ENCODE data around the gene CDA. TPM values are rescaled to one million over a fixed set of nuclear protein-coding genes. Genes with fewer than 3 reads are reported as not detected.

The CDA gene
- total and polyA plus RNA-seq, 2 donors (not counting 3 experiments of a cell fraction or from before 2014, with no cell fraction given) = 0.35 to 1.9 TPM

GRCh38 chr1:20571427-20571826, 17.5 kb upstream of the CDA start:
- Histone ChIP-seq H3K9ac (replicated peaks; ENCODE audit: extremely low read depth, insufficient read depth, low read length) (no peak overlapping the region), H2AFZ (ENCODE audit: low read depth, low read length) (no peak overlapping the region), H3K36me3 (ENCODE audit: control insufficient read depth in 2 of 2, extremely low read depth in 1 of 2, insufficient read depth in 2 of 2, low read length in 2 of 2) (no peaks in the 10 kb centered on the region), H3K9me3 (replicated peaks; ENCODE audit: control insufficient read depth, insufficient read depth, low read length) (no peaks in the 10 kb centered on the region), H3K79me2 (ENCODE audit: control insufficient read depth, insufficient read depth, low read length) (no peaks in the 10 kb centered on the region), H3K27me3 (ENCODE audit: control insufficient read depth in 2 of 2, insufficient read depth in 2 of 2, low read length in 2 of 2) (peaks cover 5 to 6% of the 10 kb centered on the region in 2 experiments), H3K27ac (ENCODE audit: insufficient read depth, low read depth, low read length) (no peak overlapping the region), H3K4me3 (replicated peaks in 1 of 3; ENCODE audit: insufficient read depth in 1 of 3, low read depth in 1 of 3, low read length in 3 of 3) (no peak overlapping the region), H3K4me2 (ENCODE audit: insufficient read depth, low read length) (no peak overlapping the region), H4K20me1 (replicated peaks; ENCODE audit: control insufficient read depth, extremely low read depth, insufficient read depth, low read length) (no peaks in the 10 kb centered on the region), H3K4me1 (ENCODE audit: control insufficient read depth, extremely low read depth, insufficient read depth, low read length) (no peaks in the 10 kb centered on the region), H3K9me1 (replicated peaks; ENCODE audit: control insufficient read depth, extremely low read depth, insufficient read depth, low read length) (no peaks in the 10 kb centered on the region)
- no TSS peak for BruUV-seq (replicated peaks)
- ChIA-PET POLR2A (no interaction called here), CTCF (interaction anchor here (0.6 to 1.9 kb wide), 2 partner anchors 62 to 1276 kb away, joined by 3 to 4 read pairs; no protein-coding TSS in a partner anchor)
- intact Hi-C loops (cut with micrococcal nuclease) (no loop called here), dilution Hi-C loops (cut with MboI; ENCODE audit: extremely low pct_ligation_motif_present, low sequenced_read_pairs) (no loop called here)
- DNase-seq (ENCODE audit: low read depth, low spot score) (no peak), FAIRE-seq (no peak)
- no peak for TF ChIP-seq JUN (IDR thresholded peaks at IDR 0.05; ENCODE audit: borderline replicate concordance, insufficient read depth, insufficient read length, low read depth)
- TF ChIP-seq MAX (IDR thresholded peaks at IDR 0.05; ENCODE audit: insufficient read depth, insufficient read length) = no peak
- no peak for TF ChIP-seq GATA2 (IDR thresholded peaks at IDR 0.05; ENCODE audit: insufficient read depth, insufficient read length, low read depth, low read length)
- no peak for TF ChIP-seq POLR2A (IDR thresholded peaks at IDR 0.05; ENCODE audit: low read depth, low read length)
- no peak for TF ChIP-seq MYC (IDR thresholded peaks at IDR 0.05; ENCODE audit: low read depth, low read length)
- TF ChIP-seq POLR2AphosphoS5 (IDR thresholded peaks at IDR 0.05; ENCODE audit: insufficient read depth, low read depth, low read length) = no peak
- no peak for TF ChIP-seq EZH2 (IDR thresholded peaks at IDR 0.05; ENCODE audit: borderline replicate concordance, low read depth, low read length, severe bottlenecking)
- no peak for TF ChIP-seq FOS (IDR thresholded peaks at IDR 0.05; ENCODE audit: borderline replicate concordance, insufficient read depth, low read length)
- TF ChIP-seq, protein P1, sequence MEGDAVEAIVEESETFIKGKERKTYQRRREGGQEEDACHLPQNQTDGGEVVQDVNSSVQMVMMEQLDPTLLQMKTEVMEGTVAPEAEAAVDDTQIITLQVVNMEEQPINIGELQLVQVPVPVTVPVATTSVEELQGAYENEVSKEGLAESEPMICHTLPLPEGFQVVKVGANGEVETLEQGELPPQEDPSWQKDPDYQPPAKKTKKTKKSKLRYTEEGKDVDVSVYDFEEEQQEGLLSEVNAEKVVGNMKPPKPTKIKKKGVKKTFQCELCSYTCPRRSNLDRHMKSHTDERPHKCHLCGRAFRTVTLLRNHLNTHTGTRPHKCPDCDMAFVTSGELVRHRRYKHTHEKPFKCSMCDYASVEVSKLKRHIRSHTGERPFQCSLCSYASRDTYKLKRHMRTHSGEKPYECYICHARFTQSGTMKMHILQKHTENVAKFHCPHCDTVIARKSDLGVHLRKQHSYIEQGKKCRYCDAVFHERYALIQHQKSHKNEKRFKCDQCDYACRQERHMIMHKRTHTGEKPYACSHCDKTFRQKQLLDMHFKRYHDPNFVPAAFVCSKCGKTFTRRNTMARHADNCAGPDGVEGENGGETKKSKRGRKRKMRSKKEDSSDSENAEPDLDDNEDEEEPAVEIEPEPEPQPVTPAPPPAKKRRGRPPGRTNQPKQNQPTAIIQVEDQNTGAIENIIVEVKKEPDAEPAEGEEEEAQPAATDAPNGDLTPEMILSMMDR (IDR thresholded peaks at IDR 0.05; ENCODE audit: extremely low read depth in 1 of 2, insufficient read depth in 1 of 2, low read depth in 1 of 2, low read length in 2 of 2) = no peak
